ENCODE measurements around the gene RND3. TPM values are rescaled to one million over a fixed set of nuclear protein-coding genes. Genes with fewer than 3 reads are reported as not detected.

RND3 gene
- total and polyA plus RNA-seq, 9 of the 15 experiments (the other 6 are each of a cell fraction or from before 2014, with no cell fraction given), result 0.22 to 0.64 (median 0.29) TPM; not detected in 4

DNA sequence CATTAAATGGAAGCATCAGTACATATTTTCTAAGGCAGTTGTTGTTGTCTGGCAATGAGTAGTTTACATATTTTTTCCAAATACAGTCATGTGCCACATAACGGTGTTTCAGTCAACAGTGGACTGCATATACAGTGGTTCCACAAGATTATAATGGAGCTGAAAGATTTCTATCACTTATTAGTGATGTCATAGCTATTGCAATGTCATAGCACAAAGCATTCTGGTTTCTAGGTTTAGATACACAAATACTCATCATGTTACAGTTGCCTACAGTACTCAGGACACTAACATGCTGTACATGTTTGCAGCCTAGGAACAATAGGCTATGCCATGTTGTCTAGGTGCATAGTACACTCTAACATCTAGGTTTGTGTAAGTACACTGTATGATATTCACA lies 45.0 kb downstream of the RND3 start:
- Histone ChIP-seq H3K79me2 (ENCODE audit: control insufficient read depth, insufficient read depth, low read length) (no peaks in the 10 kb centered on the region), H3K27ac (ENCODE audit: extremely low read depth, low read depth, low read length) (no peak overlapping the region), H3K4me3 (no peak overlapping the region), H3K9me1 (ENCODE audit: control insufficient read depth, insufficient read depth, low read length) (no peaks in the 10 kb centered on the region), H3K36me3 (ENCODE audit: control insufficient read depth, insufficient read depth, low read length) (no peaks in the 10 kb centered on the region), H3K9ac (ENCODE audit: insufficient read depth in 1 of 2, low read depth in 2 of 2, low read length in 2 of 2) (no peak overlapping the region), H3K27me3 (ENCODE audit: control insufficient read depth in 2 of 2, insufficient read depth in 2 of 2, low read length in 2 of 2) (no peaks in the 10 kb centered on the region), H3K4me1 (replicated peaks in 1 of 2; ENCODE audit: control insufficient read depth in 2 of 2, insufficient read depth in 2 of 2, low read length in 2 of 2) (no peaks in the 10 kb centered on the region), H3K9me3 (replicated peaks; ENCODE audit: control insufficient read depth, insufficient read depth, low read depth, low read length) (no peaks in the 10 kb centered on the region), H3K4me2 (ENCODE audit: insufficient read depth, low read length) (no peak overlapping the region), H2AFZ (ENCODE audit: low read depth, low read length) (no peak overlapping the region), H4K20me1 (replicated peaks; ENCODE audit: control insufficient read depth, insufficient read depth, low read length) (no peaks in the 10 kb centered on the region)
- in situ Hi-C loops (cut with MboI) (no loop called here), intact Hi-C loops (cut with micrococcal nuclease) (no loop called here)
- ATAC-seq (no peak), DNase-seq (ENCODE audit: extremely low read depth in 1 of 4, low spot score in 3 of 4) (no peak), FAIRE-seq (no peak)
- ChIA-PET POLR2A (no interaction called here), CTCF (ENCODE audit: low intra/inter-chr PET ratio) (no interaction called here)
- BruUV-seq (replicated peaks), result no TSS peak
- WGBS (ENCODE audit: insufficient coverage, low coverage, missing lambda C conversion rate), result 0% methylated on average over 1 of the region's 1 CpG
- no peak for TF ChIP-seq ZNF695 (CRISPR knock-in tag; IDR thresholded peaks at IDR 0.05)
- no peak for TF ChIP-seq EGR1 (conservative IDR thresholded peaks at IDR 0.05)
- no peak for TF ChIP-seq XRCC3 (IDR thresholded peaks at IDR 0.05)
- no peak for TF ChIP-seq SAP30 (IDR thresholded peaks at IDR 0.05; ENCODE audit: borderline replicate concordance, insufficient read depth, low read depth, low read length, poor library complexity, severe bottlenecking)
- TF ChIP-seq GABPB1 (CRISPR knock-in tag; IDR thresholded peaks at IDR 0.05), result no peak
- no peak for TF ChIP-seq NONO (IDR thresholded peaks at IDR 0.05; ENCODE audit: low read depth in 2 of 2, low read length in 1 of 2)
- TF ChIP-seq RREB1 (CRISPR knock-in tag; IDR thresholded peaks at IDR 0.05), result no peak
- no peak for TF ChIP-seq KDM5B (IDR thresholded peaks at IDR 0.05; ENCODE audit: insufficient replicate concordance, low read depth, low read length)
- TF ChIP-seq ZBED1 (IDR thresholded peaks at IDR 0.05), result no peak
- TF ChIP-seq ZNF41 (CRISPR knock-in tag; conservative IDR thresholded peaks at IDR 0.05), result no peak
- TF ChIP-seq, protein P1, sequence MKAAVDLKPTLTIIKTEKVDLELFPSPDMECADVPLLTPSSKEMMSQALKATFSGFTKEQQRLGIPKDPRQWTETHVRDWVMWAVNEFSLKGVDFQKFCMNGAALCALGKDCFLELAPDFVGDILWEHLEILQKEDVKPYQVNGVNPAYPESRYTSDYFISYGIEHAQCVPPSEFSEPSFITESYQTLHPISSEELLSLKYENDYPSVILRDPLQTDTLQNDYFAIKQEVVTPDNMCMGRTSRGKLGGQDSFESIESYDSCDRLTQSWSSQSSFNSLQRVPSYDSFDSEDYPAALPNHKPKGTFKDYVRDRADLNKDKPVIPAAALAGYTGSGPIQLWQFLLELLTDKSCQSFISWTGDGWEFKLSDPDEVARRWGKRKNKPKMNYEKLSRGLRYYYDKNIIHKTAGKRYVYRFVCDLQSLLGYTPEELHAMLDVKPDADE (conservative IDR thresholded peaks at IDR 0.05; ENCODE audit: control insufficient read depth, low read depth, low read length), result no peak
- TF ChIP-seq ESRRA (IDR thresholded peaks at IDR 0.05; ENCODE audit: borderline replicate concordance, low read depth), result no peak
- no peak for TF ChIP-seq ZNF24 (IDR thresholded peaks at IDR 0.05)
- TF ChIP-seq NR2C2 (CRISPR knock-in tag; IDR thresholded peaks at IDR 0.05), result no peak
- TF ChIP-seq NR2C2 (tag; IDR thresholded peaks at IDR 0.05), result no peak
- TF ChIP-seq, protein P2, sequence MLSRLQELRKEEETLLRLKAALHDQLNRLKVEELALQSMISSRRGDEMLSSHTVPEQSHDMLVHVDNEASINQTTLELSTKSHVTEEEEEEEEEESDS (CRISPR knock-in tag; IDR thresholded peaks at IDR 0.05), result no peak
